Heart left ventricle (tissue), 13 donors: ENCODE measurements around the gene DOK1.

Source experiments
- CTCF ChIP-seq, 12 donors: fragments of 200-600 bp; sonication (generic) in 4 of 12; IDR thresholded peaks; one replicate each; pipeline versions ENCODE4 v1.5.0 to v1.8.0; 2018 to 2022; ENCODE audit warnings: antibody characterized with exemption in 12 of 12, mild to moderate bottlenecking in 5 of 12
- POLR2A ChIP-seq, 2 donors: fragments of 450-650 bp; IDR thresholded peaks; one replicate each; pipeline ENCODE4 v1.6.1; 2017; ENCODE audit warnings: antibody characterized with exemption in 2 of 2, mild to moderate bottlenecking in 2 of 2, moderate library complexity in 2 of 2
- donor health status: ischemic (EF 13 %, LVEDD 7.1; RV severe dilation, severe dysfunction).
- donor health status: DM: no; HTN: yes; CAD: no.
- donor health status: DM: no; HTN: no; CAD: no.
- donor health status: ischemic (EF 25% LVEDD 6.9; RV normal size, moderate dysfunction).
- donor health status: ischemic (EF 25% LVEDD 5.7; RV mildly dilated, moderate dysfunction).
- donor health status: ischemic (EF 35%, LVEDD 5.7; RV mildly dilated, moderate dysfunction).
- donor health status: nonischemic (EF 11% LVEDD 7.7; RV severe dilation, severe dysfunction).
- donor health status: DM: yes; HTN: yes; CAD: no.
- donor health status: PGD.
- donor health status: ischemic (EF 29% LVEDD 5.4; RV normal size, mild dysfunction).
- donor health status: nonischemic (EF 23%, LVEDD 6.1; RV moderate dilation, normal function).

DNA sequence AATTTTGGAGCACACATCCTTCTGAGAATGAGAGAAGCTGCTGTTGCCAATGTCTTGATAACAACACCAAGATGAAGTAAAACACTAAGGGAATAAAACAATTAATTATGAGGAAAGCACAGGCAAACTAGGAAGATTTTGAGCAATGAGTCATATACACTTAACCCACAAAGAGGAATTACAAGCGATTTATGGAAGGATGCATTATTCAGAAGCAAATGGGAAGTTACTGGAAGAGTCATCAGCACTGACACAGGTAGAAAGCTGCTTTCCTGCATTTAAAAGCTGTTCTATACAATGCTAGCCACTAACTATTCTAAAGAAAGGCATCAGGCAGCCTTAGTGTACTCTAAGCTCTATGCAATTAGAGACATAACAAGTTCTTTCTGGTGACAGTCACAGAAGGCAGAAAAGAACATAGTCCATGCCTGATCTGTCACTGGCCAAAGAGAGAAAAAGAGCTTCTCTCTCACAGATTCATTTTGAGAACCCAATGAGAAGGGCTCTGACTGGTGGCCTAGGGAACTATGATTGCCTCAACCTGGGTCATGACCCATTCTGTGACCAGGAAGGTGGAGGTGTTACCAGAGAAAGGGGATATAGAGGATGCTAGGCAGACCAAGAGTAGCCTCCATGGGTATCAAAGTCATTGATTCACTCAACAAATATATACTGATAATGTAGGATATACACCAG, 48.2 kb downstream of the DOK1 start:
- TF ChIP-seq CTCF (IDR thresholded peaks at IDR 0.05) (no peak), POLR2A (IDR thresholded peaks at IDR 0.05) (no peak)
